Stimulated activated CD8-positive, alpha-beta memory T cell treated with anti-CD3 and anti-CD28 coated beads, Interleukin-7, amount 100 ng/mL, for 1 hour (primary cell): ENCODE data around the gene PNLIPRP3.
"Not testable (repeated sequence)": the region's sequence is repeated elsewhere in the genome, so short reads cannot be mapped to it uniquely, and the experiment has no call there.

Experiments
- DNase-seq, 2 donors: peaks; one replicate each; pipeline ENCODE4 v3.0.0-alpha.2; 2020; ENCODE audit warnings: low read depth in 2 of 2

Gene PNLIPRP3

GRCh38 chr10:116427671-116428070 lies at the start of gene PNLIPRP3:
Gene PNLIPRP3 (plus strand): TSS chr10:116427847. CDS start chr10:116428013, 166 bp downstream.
- no peak for DNase-seq

- DNase-seq = no peak
Observed at GRCh38 chr10:116382290-116382689, 45.4 kb upstream of the PNLIPRP3 start.

- DNase-seq = no peak
Observed at GRCh38 chr10:116385311-116385710, 42.3 kb upstream of the PNLIPRP3 start.

- DNase-seq = no peak
Observed at GRCh38 chr10:116385994-116386809, 41.4 kb upstream of the PNLIPRP3 start.

- not testable (repeated sequence) for DNase-seq
Observed at GRCh38 chr10:116393246-116393831, 34.3 kb upstream of the PNLIPRP3 start.

- no peak for DNase-seq
Observed at GRCh38 chr10:116395223-116395985, 32.2 kb upstream of the PNLIPRP3 start.

GRCh38 chr10:116398224-116398623 lies 29.4 kb upstream of the PNLIPRP3 start:
- no peak for DNase-seq

- no peak for DNase-seq
Observed at GRCh38 chr10:116402858-116403257, 24.8 kb upstream of the PNLIPRP3 start.

GRCh38 chr10:116403740-116404250 lies 23.9 kb upstream of the PNLIPRP3 start:
- no peak for DNase-seq

- no peak for DNase-seq
Observed at GRCh38 chr10:116408719-116409118, 18.9 kb upstream of the PNLIPRP3 start.

GRCh38 chr10:116410351-116410750 lies 17.3 kb upstream of the PNLIPRP3 start:
- no peak for DNase-seq

GRCh38 chr10:116417821-116418220 lies 9.8 kb upstream of the PNLIPRP3 start:
- DNase-seq = no peak

- no peak for DNase-seq
Observed at GRCh38 chr10:116418389-116418788, 9.3 kb upstream of the PNLIPRP3 start.

- DNase-seq = no peak
Observed at GRCh38 chr10:116421815-116422214, 5.8 kb upstream of the PNLIPRP3 start.

- no peak for DNase-seq
Observed at GRCh38 chr10:116429288-116429977, 1.8 kb downstream of the PNLIPRP3 start.

GRCh38 chr10:116430288-116430687 lies 2.6 kb downstream of the PNLIPRP3 start:
- no peak for DNase-seq

GRCh38 chr10:116431598-116431997 lies 4.0 kb downstream of the PNLIPRP3 start:
- no peak for DNase-seq

GRCh38 chr10:116437076-116437692 lies 9.5 kb downstream of the PNLIPRP3 start:
- no peak for DNase-seq

GRCh38 chr10:116440330-116441030 lies 12.8 kb downstream of the PNLIPRP3 start:
- no peak for DNase-seq

GRCh38 chr10:116444527-116445142 lies 17.0 kb downstream of the PNLIPRP3 start:
- no peak for DNase-seq
